GOT3 (cell line): ENCODE data around the gene LETM1.

Source experiments
- DNase-seq: peaks from one replicate; lab custom pipeline; 2025; ENCODE audit warnings: mixed read lengths; lab: John Stamatoyannopoulos, UW

Gene LETM1

DNA sequence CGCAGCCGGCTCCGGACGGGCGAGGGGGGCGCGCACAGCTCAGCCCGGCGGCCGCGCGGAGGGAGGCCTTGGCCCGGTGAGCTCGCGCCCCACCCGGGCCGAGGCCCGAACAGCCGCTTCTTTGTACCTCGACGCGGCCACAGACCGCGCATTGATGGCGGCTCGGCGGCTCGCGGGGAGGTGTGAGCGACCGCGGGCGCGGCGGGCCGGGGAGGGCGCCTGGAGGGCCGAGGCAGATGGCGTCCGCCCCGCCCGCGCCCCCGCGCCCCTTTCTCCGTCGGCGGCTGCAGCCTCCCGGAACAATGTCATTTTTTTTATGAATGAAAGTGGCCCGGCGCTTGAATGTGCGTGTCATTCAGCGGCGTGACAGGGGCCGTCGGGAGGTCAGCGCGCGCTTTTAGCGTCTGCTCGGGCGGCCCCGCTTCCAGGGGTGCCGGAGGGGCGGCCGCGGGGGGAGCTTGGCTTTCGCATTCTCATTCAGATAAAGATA is 61.1 kb downstream of the LETM1 start:
- DNase-seq = no peak

- no peak for DNase-seq
Measured at GRCh38 chr4:1793940-1794808, 61.8 kb downstream of the LETM1 start.

DNA sequence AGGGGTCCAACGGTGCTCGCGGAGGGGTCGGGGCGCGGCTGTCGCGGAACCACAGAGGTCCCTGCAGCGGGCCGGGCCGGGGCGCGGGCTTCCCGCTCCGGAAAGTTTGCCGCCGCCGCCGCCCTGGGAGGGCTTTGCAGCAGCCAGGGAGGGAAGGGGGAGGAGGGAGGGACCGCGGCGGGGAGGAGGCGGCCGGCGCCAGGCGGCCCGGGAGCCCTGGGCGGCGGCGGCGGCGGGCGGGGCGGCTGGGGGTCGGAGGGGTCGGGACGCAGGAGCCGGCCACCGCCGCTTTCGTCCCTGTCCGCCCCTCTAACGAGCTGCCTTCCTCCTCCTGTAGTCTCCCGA is 62.5 kb downstream of the LETM1 start:
- no peak for DNase-seq

- DNase-seq = no peak
Measured at GRCh38 chr4:1792832-1793495, 63.0 kb downstream of the LETM1 start, which contains the start of gene FGFR3. Gene FGFR3, plus strand, starts transcription at chr4:1793293. Its CDS starts 642 bp downstream, at chr4:1793935.

GRCh38 chr4:1792158-1792831 is 63.7 kb downstream of the LETM1 start:
- no peak for DNase-seq

- DNase-seq = no peak
Measured at GRCh38 chr4:1790005-1790404, 66.0 kb downstream of the LETM1 start.

- no peak for DNase-seq
Measured at GRCh38 chr4:1789552-1789951, 66.4 kb downstream of the LETM1 start.

DNA sequence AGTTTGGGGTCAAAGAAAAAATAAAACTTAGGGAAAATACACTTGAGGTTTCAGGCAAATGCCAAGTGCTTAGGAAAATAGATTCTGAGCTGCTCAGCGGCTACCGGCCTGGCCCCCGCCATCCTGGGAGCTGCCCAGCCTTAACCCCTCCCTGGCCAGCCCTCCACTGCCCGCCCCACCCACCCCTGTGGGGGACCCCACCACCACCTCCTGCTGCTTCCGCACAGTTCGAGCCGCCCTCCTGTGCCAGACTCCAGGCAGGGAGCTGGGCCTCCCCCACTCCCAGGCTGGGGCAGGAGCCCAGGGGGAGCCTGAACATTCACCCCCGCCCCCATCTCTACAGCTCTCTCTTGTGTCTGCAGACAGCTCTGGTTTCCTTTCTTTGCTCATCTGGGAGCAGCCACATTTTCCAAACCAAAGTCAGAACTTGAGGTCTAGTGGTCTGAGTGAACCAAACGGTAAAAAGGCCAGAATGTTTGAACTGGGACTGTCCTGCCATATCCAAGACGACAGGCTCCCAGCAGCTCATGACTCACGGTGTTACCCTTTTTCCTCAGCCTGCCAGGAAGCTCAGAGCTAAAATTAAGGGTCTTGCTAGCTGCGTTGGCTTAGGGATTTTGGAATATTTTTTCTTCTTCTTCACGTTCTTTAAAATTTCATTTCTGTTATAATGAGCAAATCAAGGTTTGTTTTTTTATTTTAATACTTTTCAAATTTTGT is 67.5 kb downstream of the LETM1 start:
- DNase-seq = no peak

DNA sequence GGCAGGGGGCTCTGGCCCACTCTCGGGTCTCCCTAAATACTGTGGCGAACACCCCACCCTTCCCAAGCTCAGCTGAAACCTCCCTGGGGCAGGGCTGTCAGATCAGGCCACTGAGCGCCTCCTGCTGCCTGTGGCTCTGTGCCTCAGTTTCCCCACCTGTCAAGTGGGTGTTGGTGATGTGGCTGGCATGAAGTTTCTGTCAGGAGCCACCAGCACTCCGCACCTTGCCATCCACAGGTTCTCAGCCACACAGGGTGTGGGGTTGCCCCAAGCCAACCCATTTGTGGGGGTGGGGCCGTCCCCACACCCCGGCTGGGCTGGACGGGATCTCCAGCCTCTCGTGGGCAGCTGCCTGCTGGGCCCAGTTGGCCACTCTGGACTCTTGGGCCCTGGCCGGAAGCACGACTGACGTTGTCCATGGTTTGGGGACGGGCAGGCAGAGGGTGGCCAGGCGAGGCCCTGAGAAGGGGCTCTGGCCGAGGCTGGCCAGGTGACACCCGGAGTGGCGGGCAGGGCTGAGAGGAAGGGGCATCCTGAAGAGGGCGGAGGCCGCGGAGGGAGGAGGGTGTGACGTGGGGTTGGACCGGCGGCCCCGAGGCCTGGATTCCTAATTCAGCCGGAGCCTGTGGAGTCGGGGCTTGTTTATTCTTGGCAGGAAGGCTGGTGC is 68.4 kb downstream of the LETM1 start:
- no peak for DNase-seq

- no peak for DNase-seq
Measured at GRCh38 chr4:1786544-1787362, 69.2 kb downstream of the LETM1 start.

DNA sequence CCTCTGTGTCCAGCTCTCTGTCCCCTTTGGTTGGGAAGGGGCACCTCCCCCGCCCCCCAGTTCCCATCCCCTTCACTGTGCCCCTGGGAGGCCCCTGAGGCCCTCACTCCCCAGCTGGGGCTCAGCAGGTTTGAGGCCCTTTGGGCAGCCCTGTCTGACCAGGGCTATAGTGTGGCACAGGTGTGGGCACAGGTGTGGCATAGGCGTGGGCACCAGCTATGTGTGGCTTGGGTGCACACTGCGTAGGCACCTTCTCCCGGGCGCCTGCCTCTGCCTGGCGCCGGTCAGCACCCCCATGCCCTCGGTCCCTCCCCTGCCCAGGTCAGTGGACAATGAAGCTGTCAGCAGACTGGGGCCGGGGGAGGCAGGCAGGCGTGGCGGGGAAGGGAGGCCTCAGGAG is 70.4 kb downstream of the LETM1 start:
- no peak for DNase-seq

- DNase-seq = no peak
Measured at GRCh38 chr4:1784789-1785591, 71.0 kb downstream of the LETM1 start.

- DNase-seq = no peak
Measured at GRCh38 chr4:1784395-1784788, 71.6 kb downstream of the LETM1 start.

DNA sequence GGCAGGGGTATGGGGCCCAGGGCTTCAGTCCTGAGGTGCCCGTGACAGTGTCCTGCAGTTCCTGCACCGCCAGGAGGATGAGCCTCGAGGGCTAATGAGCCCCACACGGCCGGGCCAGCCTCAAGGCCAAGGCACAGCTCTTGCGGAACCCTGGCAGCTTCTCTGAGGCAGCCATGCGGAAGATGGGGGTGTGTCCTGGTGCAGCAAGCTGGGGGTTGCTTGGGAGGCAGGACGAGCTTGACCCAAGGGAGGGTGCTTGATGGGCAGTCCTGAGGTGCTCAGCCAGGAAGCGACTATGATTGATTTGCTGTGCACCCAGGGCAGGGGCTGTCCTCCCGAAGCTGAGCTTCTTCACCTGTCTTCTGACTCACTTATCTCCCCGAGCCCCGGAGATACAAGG is 72.0 kb downstream of the LETM1 start:
- DNase-seq = no peak

- no peak for DNase-seq
Measured at GRCh38 chr4:1783015-1783414, 72.9 kb downstream of the LETM1 start.

- no peak for DNase-seq
Measured at GRCh38 chr4:1780435-1780834, 75.5 kb downstream of the LETM1 start.

- no peak for DNase-seq
Measured at GRCh38 chr4:1779588-1780382, 76.2 kb downstream of the LETM1 start.

GRCh38 chr4:1778642-1779392 is 77.1 kb downstream of the LETM1 start:
- no peak for DNase-seq
